Middle frontal gyrus (tissue), 1 donor: ENCODE measurements around the gene FXR1.
"Not testable (repeated sequence)": the region's sequence is repeated elsewhere in the genome, so short reads cannot be mapped to it uniquely, and the experiment has no call there.

ENCODE experiments used
- DNase-seq: peaks from one replicate; pipeline ENCODE4 v3.0.0-alpha.2; 2015; ENCODE audit warnings: low spot score; ENCODE audit errors: extremely low spot score

FXR1 gene

GRCh38 chr3:181003469-181003868 is 91.0 kb downstream of the FXR1 start:
- not testable (repeated sequence) for DNase-seq

GRCh38 chr3:181006541-181006940 is 94.1 kb downstream of the FXR1 start:
- no peak for DNase-seq

GRCh38 chr3:181007262-181007661 is 94.8 kb downstream of the FXR1 start:
- no peak for DNase-seq

GRCh38 chr3:181008796-181009195 is 96.3 kb downstream of the FXR1 start:
- no peak for DNase-seq

- no peak for DNase-seq
Observed at GRCh38 chr3:181009225-181009624, 96.8 kb downstream of the FXR1 start.

- no peak for DNase-seq
Observed at GRCh38 chr3:181017690-181018089, 105.2 kb downstream of the FXR1 start.

- no peak for DNase-seq
Observed at GRCh38 chr3:181025204-181025603, 112.7 kb downstream of the FXR1 start.

- no peak for DNase-seq
Observed at GRCh38 chr3:181030948-181031347, 118.5 kb downstream of the FXR1 start.
